Astrocyte (in vitro differentiated cells and primary cell): ENCODE results near the gene NBEA. TPM values are rescaled to one million over a fixed set of nuclear protein-coding genes. Genes with fewer than 3 reads are reported as not detected.

Source experiments
- DNase-seq: peaks from one replicate; pipeline ENCODE4 v3.0.0-alpha.2; 2010; ENCODE audit warnings: low read depth
- FAIRE-seq: peaks from 2 replicates; lab custom pipeline; 2011; peaks lifted over from hg19 to GRCh38; lab: Jason Lieb, UNC
- H2AFZ ChIP-seq: 2 replicates; pipeline ENCODE4 v1.6.0; 2012; ENCODE audit warnings: low read depth, low read length, inconsistent platforms
- H3K27ac ChIP-seq: 2 replicates; pipeline ENCODE4 v1.5.1; 2011; ENCODE audit warnings: low read depth, low read length, inconsistent platforms
- H3K27me3 ChIP-seq: 2 replicates; pipeline ENCODE4 v1.6.0; 2011; ENCODE audit warnings: low read length, inconsistent platforms; ENCODE audit not compliant: insufficient read depth
- H3K36me3 ChIP-seq: 2 replicates; pipeline ENCODE4 v1.5.1; 2011; ENCODE audit warnings: low read length, inconsistent platforms; ENCODE audit not compliant: insufficient read depth
- H3K4me1 ChIP-seq: 2 replicates; pipeline ENCODE4 v1.5.1; 2011; ENCODE audit warnings: low read length, inconsistent platforms; ENCODE audit not compliant: insufficient read depth
- H3K4me2 ChIP-seq: 2 replicates; pipeline ENCODE4 v1.6.0; 2012; ENCODE audit warnings: low read length, inconsistent platforms
- H3K4me3 ChIP-seq: 2 replicates; pipeline ENCODE4 v1.5.1; 2011; ENCODE audit warnings: low read depth, mild to moderate bottlenecking, low read length, inconsistent platforms; ENCODE audit not compliant: insufficient read depth
- H3K79me2 ChIP-seq: 2 replicates; pipeline ENCODE4 v1.6.0; 2012; ENCODE audit warnings: mild to moderate bottlenecking, low read length, inconsistent platforms; ENCODE audit not compliant: insufficient read depth
- H3K9ac ChIP-seq: 2 replicates; pipeline ENCODE4 v1.6.0; 2012; ENCODE audit warnings: mild to moderate bottlenecking, low read length, inconsistent platforms
- H3K9me3 ChIP-seq: 2 replicates; pipeline ENCODE4 v1.5.1; 2012; ENCODE audit warnings: low read depth, mild to moderate bottlenecking, low read length, inconsistent platforms; ENCODE audit not compliant: insufficient read depth
- H4K20me1 ChIP-seq: 2 replicates; pipeline ENCODE4 v1.6.0; 2012; ENCODE audit warnings: low read length, inconsistent platforms; ENCODE audit not compliant: insufficient read depth
- H3K27ac Mint-ChIP-seq: one replicate; pipeline ENCODE4 v1.8.0; 2021; ENCODE audit warnings: mild to moderate bottlenecking, mixed read lengths; ENCODE audit not compliant: unreplicated experiment
- H3K27me3 Mint-ChIP-seq: one replicate; pipeline ENCODE4 v1.8.0; 2021; ENCODE audit warnings: low read depth, mixed read lengths; ENCODE audit not compliant: unreplicated experiment
- H3K36me3 Mint-ChIP-seq: one replicate; pipeline ENCODE4 v1.8.0; 2021; ENCODE audit warnings: low read depth, mixed read lengths; ENCODE audit not compliant: unreplicated experiment
- H3K4me1 Mint-ChIP-seq: one replicate; pipeline ENCODE4 v1.8.0; 2021; ENCODE audit warnings: low read depth, mixed read lengths; ENCODE audit not compliant: unreplicated experiment
- H3K4me3 Mint-ChIP-seq: one replicate; pipeline ENCODE4 v1.8.0; 2021; ENCODE audit warnings: mild to moderate bottlenecking, moderate library complexity, mixed read lengths; ENCODE audit not compliant: unreplicated experiment
- H3K9me3 Mint-ChIP-seq: one replicate; pipeline ENCODE4 v1.8.0; 2021; ENCODE audit warnings: mild to moderate bottlenecking, mixed read lengths; ENCODE audit not compliant: unreplicated experiment
- EZH2 ChIP-seq: IDR thresholded peaks from 2 replicates; pipeline ENCODE4 v1.6.1; 2012; ENCODE audit warnings: mild to moderate bottlenecking, low read length, inconsistent platforms; ENCODE audit not compliant: insufficient read depth
- total RNA-seq: library from RNA; stranded (reverse); gene quantifications from 2 replicates; pipeline ENCODE4 v1.2.1, GENCODE V29; 2021
- TF ChIP-seq, protein P1 (sequence below): IDR thresholded peaks from 2 replicates; pipeline ENCODE4 v1.5.1; 2011; ENCODE audit warnings: low read depth, mild to moderate bottlenecking, inconsistent platforms, low read length, moderate library complexity; ENCODE audit not compliant: insufficient read depth

Gene NBEA
- total RNA-seq, 1 donor from 2014 or later = 7.8 TPM

DNA sequence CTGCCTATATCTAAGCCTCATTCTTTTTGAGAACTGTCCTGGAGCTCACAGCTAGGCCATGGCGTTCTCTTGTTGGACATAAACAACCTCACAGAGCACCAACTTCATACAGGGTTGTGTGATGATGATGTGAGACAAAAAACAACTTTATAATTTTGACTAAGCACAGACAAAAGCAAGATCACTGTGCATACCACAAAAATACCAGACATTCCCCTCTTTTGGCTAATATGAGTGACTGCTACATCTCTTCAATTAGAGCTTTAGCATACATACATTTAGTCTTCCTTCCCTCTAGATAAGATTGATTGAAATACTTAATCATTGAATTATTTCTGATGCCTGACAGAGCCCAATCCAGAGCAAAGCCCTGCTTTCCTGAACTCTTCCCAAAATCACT lies 526.1 kb downstream of the NBEA start:
- Mint-ChIP-seq H3K4me3 (no peak overlapping the region), H3K27ac (peak overlapping the region; percentile 90), H3K4me1 (peaks cover 12% of the 10 kb centered on the region), H3K27me3 (peaks cover 19% of the 10 kb centered on the region), H3K9me3 (peaks cover 8% of the 10 kb centered on the region), H3K36me3 (no peaks in the 10 kb centered on the region)
- no peak overlapping the region for H3K9ac ChIP-seq
- H4K20me1 ChIP-seq = no peaks in the 10 kb centered on the region
- H3K9me3 ChIP-seq = no peaks in the 10 kb centered on the region
- H3K4me2 ChIP-seq = no peak overlapping the region
- no peaks in the 10 kb centered on the region for H3K4me1 ChIP-seq
- H2AFZ ChIP-seq = no peak overlapping the region
- peak; percentile 39 for DNase-seq
- H3K4me3 ChIP-seq = no peak overlapping the region
- H3K79me2 ChIP-seq = no peaks in the 10 kb centered on the region
- no peaks in the 10 kb centered on the region for H3K36me3 ChIP-seq
- TF ChIP-seq EZH2 = no peak
- TF ChIP-seq, protein P1, sequence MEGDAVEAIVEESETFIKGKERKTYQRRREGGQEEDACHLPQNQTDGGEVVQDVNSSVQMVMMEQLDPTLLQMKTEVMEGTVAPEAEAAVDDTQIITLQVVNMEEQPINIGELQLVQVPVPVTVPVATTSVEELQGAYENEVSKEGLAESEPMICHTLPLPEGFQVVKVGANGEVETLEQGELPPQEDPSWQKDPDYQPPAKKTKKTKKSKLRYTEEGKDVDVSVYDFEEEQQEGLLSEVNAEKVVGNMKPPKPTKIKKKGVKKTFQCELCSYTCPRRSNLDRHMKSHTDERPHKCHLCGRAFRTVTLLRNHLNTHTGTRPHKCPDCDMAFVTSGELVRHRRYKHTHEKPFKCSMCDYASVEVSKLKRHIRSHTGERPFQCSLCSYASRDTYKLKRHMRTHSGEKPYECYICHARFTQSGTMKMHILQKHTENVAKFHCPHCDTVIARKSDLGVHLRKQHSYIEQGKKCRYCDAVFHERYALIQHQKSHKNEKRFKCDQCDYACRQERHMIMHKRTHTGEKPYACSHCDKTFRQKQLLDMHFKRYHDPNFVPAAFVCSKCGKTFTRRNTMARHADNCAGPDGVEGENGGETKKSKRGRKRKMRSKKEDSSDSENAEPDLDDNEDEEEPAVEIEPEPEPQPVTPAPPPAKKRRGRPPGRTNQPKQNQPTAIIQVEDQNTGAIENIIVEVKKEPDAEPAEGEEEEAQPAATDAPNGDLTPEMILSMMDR = no peak
- H3K27me3 ChIP-seq = peaks cover 11% of the 10 kb centered on the region
- FAIRE-seq = peak; percentile 17
- no peak overlapping the region for H3K27ac ChIP-seq

DNA sequence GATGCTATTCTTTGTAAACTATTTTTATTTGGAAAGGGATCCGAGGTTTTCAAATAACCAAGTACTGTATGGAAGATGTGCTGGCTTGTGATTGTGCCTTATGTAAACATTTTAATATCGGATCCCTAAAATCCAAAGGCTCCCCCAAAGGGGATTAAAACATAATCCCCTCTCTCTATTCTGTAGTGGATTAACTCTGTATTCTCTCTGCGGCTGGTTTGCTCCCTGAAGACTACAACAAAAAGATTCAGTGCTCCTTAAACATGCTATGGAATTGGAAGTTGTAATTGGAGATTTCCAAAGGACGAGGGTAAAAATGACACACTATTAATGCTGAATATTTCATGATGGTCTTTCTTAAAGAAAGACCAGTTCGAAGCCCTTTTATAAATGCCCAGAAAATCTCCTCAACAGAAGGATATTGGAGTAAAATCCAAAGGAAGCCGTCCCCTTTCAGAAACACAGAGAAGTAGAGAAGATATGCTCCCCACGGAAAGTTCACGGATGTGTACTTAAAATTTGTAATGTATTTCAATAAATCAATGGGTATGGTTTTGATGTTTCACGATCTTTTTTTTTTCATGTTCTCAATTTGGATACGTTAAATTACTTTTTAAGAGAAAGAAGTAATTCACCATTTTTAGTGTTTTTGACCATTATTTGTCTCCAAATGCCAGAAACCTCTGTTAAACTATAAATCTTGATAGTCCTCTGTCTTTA lies 527.9 kb downstream of the NBEA start:
- no peak for DNase-seq
- Mint-ChIP-seq H3K4me3 (peak overlapping the region; percentile 71), H3K9me3 (peaks cover 8% of the 10 kb centered on the region), H3K36me3 (no peaks in the 10 kb centered on the region), H3K4me1 (peaks cover 12% of the 10 kb centered on the region), H3K27ac (peak overlapping the region; percentile 11), H3K27me3 (peaks cover 24% of the 10 kb centered on the region)
- Histone ChIP-seq H3K36me3 (no peaks in the 10 kb centered on the region), H3K27me3 (peaks cover 23% of the 10 kb centered on the region), H3K9me3 (no peaks in the 10 kb centered on the region), H3K9ac (peak overlapping the region; percentile 77), H3K4me2 (peak overlapping the region; percentile 88), H3K4me3 (no peak overlapping the region), H3K27ac (no peak overlapping the region), H4K20me1 (no peaks in the 10 kb centered on the region), H2AFZ (no peak overlapping the region), H3K79me2 (peaks cover 12% of the 10 kb centered on the region), H3K4me1 (no peaks in the 10 kb centered on the region)
- no peak for FAIRE-seq
- no peak for TF ChIP-seq EZH2
- TF ChIP-seq, protein P1 = no peak
